Caco-2 (cell line): Measurements from ENCODE around the gene LRRC52. TPM values are rescaled to one million over a fixed set of nuclear protein-coding genes. Genes with fewer than 3 reads are reported as not detected.

Experiments used
- BruUV-seq: library from RNA; stranded (reverse); fragments of 400-500 nt; replicated peaks from 2 replicates; lab custom pipeline; 2021; lab: Mats Ljungman, UMichigan
- CTCF ChIA-PET: fragments of 300-600 bp; sonication (Branson Sonifier 250); formaldehyde crosslinking; loops from one replicate; lab custom pipeline; 2022; ENCODE audit warnings: antibody characterized with exemption; lab: Charles Lee
- POLR2A ChIA-PET: fragments of 300-600 bp; sonication (Branson Sonifier 250); formaldehyde crosslinking; loops from one replicate; lab custom pipeline; 2022; ENCODE audit warnings: antibody characterized with exemption; lab: Charles Lee
- DNase-seq, 2 experiments: peaks; one replicate each; pipeline versions ENCODE4 v3.0.0 to v3.0.0-alpha.2; 2020 to 2022
- H3K27me3 ChIP-seq: replicated peaks from 2 replicates; pipeline ENCODE4 v1.6.0; 2011; ENCODE audit warnings: low read length; ENCODE audit not compliant: control insufficient read depth, insufficient read depth
- H3K36me3 ChIP-seq: 2 replicates; pipeline ENCODE4 v1.5.1; 2011; ENCODE audit warnings: low read length; ENCODE audit not compliant: control insufficient read depth, insufficient read depth
- H3K4me1 ChIP-seq: fragments of 250-450 bp; sonication (Bioruptor Pico); 2 replicates; pipeline ENCODE4 v1.5.1; 2020; ENCODE audit warnings: mild to moderate bottlenecking
- H3K4me3 ChIP-seq: 2 replicates; pipeline ENCODE4 v1.5.1; 2011; ENCODE audit warnings: low read depth, mild to moderate bottlenecking, control low read depth, low read length
- H3K9me3 ChIP-seq: fragments of 250-450 bp; sonication (Bioruptor Pico); 2 replicates; pipeline ENCODE4 v1.5.1; 2020; ENCODE audit warnings: mild to moderate bottlenecking, moderate library complexity
- H3K27ac Mint-ChIP-seq: one replicate; pipeline ENCODE4 v1.8.0; 2022; ENCODE audit warnings: mixed read lengths; ENCODE audit not compliant: unreplicated experiment
- H3K27me3 Mint-ChIP-seq: one replicate; pipeline ENCODE4 v1.8.0; 2022; ENCODE audit warnings: mixed read lengths; ENCODE audit not compliant: insufficient read depth, unreplicated experiment
- H3K36me3 Mint-ChIP-seq: one replicate; pipeline ENCODE4 v1.8.0; 2022; ENCODE audit warnings: mild to moderate bottlenecking, mixed read lengths; ENCODE audit not compliant: insufficient read depth, unreplicated experiment
- H3K4me1 Mint-ChIP-seq: one replicate; pipeline ENCODE4 v1.8.0; 2022; ENCODE audit warnings: low read depth, mixed read lengths; ENCODE audit not compliant: unreplicated experiment
- H3K4me3 Mint-ChIP-seq: one replicate; pipeline ENCODE4 v1.8.0; 2022; ENCODE audit warnings: mild to moderate bottlenecking, moderate library complexity, mixed read lengths; ENCODE audit not compliant: unreplicated experiment
- H3K9me3 Mint-ChIP-seq: one replicate; pipeline ENCODE4 v1.8.0; 2022; ENCODE audit warnings: mixed read lengths; ENCODE audit not compliant: unreplicated experiment
- CTCF ChIP-seq, 2 experiments: fragments of 200-600 bp in 1 of 2; IDR thresholded peaks; 1 replicate in 1 of 2; 2 replicates in 1 of 2; pipeline versions ENCODE4 v1.5.1 to v1.8.0; 2011 to 2022; ENCODE audit warnings: antibody characterized with exemption in 1 of 2, control low read depth in 1 of 2, inconsistent platforms in 1 of 2, low read depth in 1 of 2, low read length in 1 of 2, mild to moderate bottlenecking in 1 of 2, moderate library complexity in 1 of 2; ENCODE audit not compliant: insufficient read depth in 1 of 2, severe bottlenecking in 1 of 2, unreplicated experiment in 1 of 2
- intact Hi-C: fragments of 100-400 bp; cut with micrococcal nuclease; formaldehyde crosslinking; loops from one replicate; pipeline ENCODE4 v1.10.0; 2022; ENCODE audit not compliant: unreplicated experiment
- total RNA-seq: library from RNA; stranded (reverse); gene quantifications from 2 replicates; pipeline ENCODE4 v1.2.3, GENCODE V29; 2022

Gene LRRC52
- total RNA-seq, 1 experiment from 2014 or later, result not detected

- Histone ChIP-seq H3K9me3 (no peaks in the 10 kb centered on the region), H3K4me3 (no peak overlapping the region), H3K36me3 (no peaks in the 10 kb centered on the region), H3K4me1 (no peaks in the 10 kb centered on the region), H3K27me3 (no peaks in the 10 kb centered on the region)
- Mint-ChIP-seq H3K4me3 (no peak overlapping the region), H3K9me3 (no peaks in the 10 kb centered on the region), H3K27ac (no peak overlapping the region), H3K27me3 (peaks cover 26% of the 10 kb centered on the region), H3K36me3 (no peaks in the 10 kb centered on the region), H3K4me1 (no peaks in the 10 kb centered on the region)
- TF ChIP-seq CTCF (IDR thresholded peaks at IDR 0.05; ENCODE audit: insufficient read depth in 1 of 2, low read depth in 1 of 2, low read length in 1 of 2, severe bottlenecking in 1 of 2, unreplicated experiment in 1 of 2), result no peak
- intact Hi-C loops, result no loop called here
- ChIA-PET POLR2A (no interaction called here), CTCF (no interaction called here)
- no TSS peak for BruUV-seq
- no peak for DNase-seq
Observed at GRCh38 chr1:165562571-165562970, 18.8 kb downstream of the LRRC52 start.

DNA sequence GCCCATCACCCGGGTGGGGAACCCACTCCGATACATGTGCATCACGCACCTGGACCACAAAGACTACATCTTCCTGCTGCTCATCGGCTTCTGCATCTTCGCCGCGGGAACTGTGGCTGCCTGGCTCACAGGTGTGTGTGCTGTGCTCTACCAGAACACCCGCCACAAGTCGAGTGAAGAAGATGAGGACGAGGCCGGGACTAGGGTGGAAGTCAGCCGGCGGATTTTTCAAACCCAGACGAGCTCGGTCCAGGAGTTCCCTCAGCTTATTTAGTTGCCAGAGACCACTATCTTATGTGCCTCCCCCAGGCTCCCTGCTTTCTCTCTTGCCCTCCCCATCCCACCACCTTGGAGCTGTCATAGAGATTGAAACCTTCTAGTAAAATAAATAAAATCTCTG is 19.8 kb downstream of the LRRC52 start:
- no peaks in the 10 kb centered on the region for H3K36me3 ChIP-seq
- DNase-seq, result no peak
- Mint-ChIP-seq H3K27me3 (peaks cover 25% of the 10 kb centered on the region), H3K27ac (no peak overlapping the region), H3K9me3 (no peaks in the 10 kb centered on the region), H3K4me1 (no peaks in the 10 kb centered on the region), H3K36me3 (no peaks in the 10 kb centered on the region), H3K4me3 (no peak overlapping the region)
- no peak for TF ChIP-seq CTCF (IDR thresholded peaks at IDR 0.05; ENCODE audit: insufficient read depth in 1 of 2, low read depth in 1 of 2, low read length in 1 of 2, severe bottlenecking in 1 of 2, unreplicated experiment in 1 of 2)
- ChIA-PET POLR2A (no interaction called here), CTCF (no interaction called here)
- no peaks in the 10 kb centered on the region for H3K9me3 ChIP-seq
- intact Hi-C loops, result no loop called here
- no peaks in the 10 kb centered on the region for H3K4me1 ChIP-seq
- no peak overlapping the region for H3K4me3 ChIP-seq
- H3K27me3 ChIP-seq, result no peaks in the 10 kb centered on the region; the same call in 1 of the 2 replicates
- BruUV-seq, result no TSS peak

DNA sequence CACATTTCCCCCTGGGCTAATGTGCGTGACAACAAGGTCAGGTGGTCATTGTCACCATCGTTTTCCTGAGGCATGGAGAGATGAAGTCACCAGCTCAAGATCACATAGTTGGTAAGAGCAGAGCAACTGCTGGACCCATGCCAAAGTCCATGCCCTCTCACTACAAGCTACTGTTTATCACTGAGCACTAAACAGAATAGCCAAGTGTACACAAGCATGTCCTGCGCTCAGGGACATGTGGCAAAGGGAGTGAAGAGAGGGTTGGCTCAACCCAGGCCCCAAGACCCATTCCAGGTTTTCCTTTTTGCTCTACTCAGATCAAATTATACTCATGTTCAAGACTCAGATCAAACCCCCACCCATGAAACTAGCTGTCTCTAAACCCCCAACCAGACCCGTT is 20.8 kb downstream of the LRRC52 start:
- Histone ChIP-seq H3K4me3 (no peak overlapping the region), H3K36me3 (no peaks in the 10 kb centered on the region), H3K27me3 (no peaks in the 10 kb centered on the region; the same call in 1 of the 2 replicates), H3K9me3 (no peaks in the 10 kb centered on the region), H3K4me1 (no peaks in the 10 kb centered on the region)
- H3K4me3 Mint-ChIP-seq, result no peak overlapping the region
- ChIA-PET CTCF (no interaction called here), POLR2A (no interaction called here)
- H3K27me3 Mint-ChIP-seq, result peaks cover 26% of the 10 kb centered on the region
- TF ChIP-seq CTCF (IDR thresholded peaks at IDR 0.05; ENCODE audit: insufficient read depth in 1 of 2, low read depth in 1 of 2, low read length in 1 of 2, severe bottlenecking in 1 of 2, unreplicated experiment in 1 of 2), result no peak
- no TSS peak for BruUV-seq
- H3K36me3 Mint-ChIP-seq, result no peaks in the 10 kb centered on the region
- no peaks in the 10 kb centered on the region for H3K4me1 Mint-ChIP-seq
- no peak for DNase-seq
- intact Hi-C loops, result no loop called here
- no peak overlapping the region for H3K27ac Mint-ChIP-seq
- H3K9me3 Mint-ChIP-seq, result no peaks in the 10 kb centered on the region
